HEK293T (cell line): ENCODE results near the gene TMX2.

Experiments used
- BHLHE40 ChIP-seq: fragments of 450-650 bp; IDR thresholded peaks from 2 replicates; pipeline ENCODE4 v1.6.1; 2016; ENCODE audit warnings: mild to moderate bottlenecking, moderate library complexity, borderline replicate concordance
- ELF4 ChIP-seq: fragments of 450-650 bp; IDR thresholded peaks from 2 replicates; pipeline ENCODE4 v1.6.1; 2017; ENCODE audit warnings: antibody characterized with exemption
- FOXA1 ChIP-seq: fragments of 450-650 bp; IDR thresholded peaks from 2 replicates; pipeline ENCODE4 v1.6.1; 2016; ENCODE audit warnings: mild to moderate bottlenecking
- FOXK2 ChIP-seq: fragments of 450-650 bp; IDR thresholded peaks from 2 replicates; pipeline ENCODE4 v1.6.1; 2016; ENCODE audit warnings: mild to moderate bottlenecking
- FOXM1 ChIP-seq: fragments of 450-650 bp; IDR thresholded peaks from 2 replicates; pipeline ENCODE4 v1.6.1; 2017; ENCODE audit warnings: mild to moderate bottlenecking, borderline replicate concordance
- HDGF ChIP-seq: fragments of 450-650 bp; IDR thresholded peaks from 2 replicates; pipeline ENCODE4 v1.6.1; 2017; ENCODE audit warnings: antibody characterized with exemption, borderline replicate concordance
- L3MBTL2 ChIP-seq: fragments of 450-650 bp; conservative IDR thresholded peaks from 2 replicates; pipeline ENCODE4 v1.6.1; 2016; ENCODE audit warnings: mild to moderate bottlenecking
- LEF1 ChIP-seq: fragments of 450-650 bp; IDR thresholded peaks from 2 replicates; pipeline ENCODE4 v1.6.1; 2017; ENCODE audit warnings: mild to moderate bottlenecking, borderline replicate concordance
- NFRKB ChIP-seq: fragments of 450-650 bp; IDR thresholded peaks from 2 replicates; pipeline ENCODE4 v1.6.1; 2016; ENCODE audit warnings: mild to moderate bottlenecking, moderate library complexity
- PKNOX1 ChIP-seq: fragments of 450-650 bp; IDR thresholded peaks from 2 replicates; pipeline ENCODE4 v1.6.1; 2016
- SP1 ChIP-seq: fragments of 450-650 bp; IDR thresholded peaks from 2 replicates; pipeline ENCODE4 v1.6.1; 2017
- ZNF384 ChIP-seq: fragments of 450-650 bp; IDR thresholded peaks from 2 replicates; pipeline ENCODE4 v1.6.1; 2016

GRCh38 chr11:57728829-57729228 lies 16.4 kb downstream of the TMX2 start:
- TF ChIP-seq ZNF384 = no peak
- no peak for TF ChIP-seq FOXA1
- TF ChIP-seq HDGF = no peak
- TF ChIP-seq ELF4 = no peak
- no peak for TF ChIP-seq NFRKB
- TF ChIP-seq BHLHE40 = no peak
- TF ChIP-seq FOXM1 = no peak
- no peak for TF ChIP-seq LEF1
- TF ChIP-seq L3MBTL2 = no peak
- no peak for TF ChIP-seq SP1
- TF ChIP-seq FOXK2 = no peak
- TF ChIP-seq PKNOX1 = no peak
